ENCODE data around the gene SH3PXD2A.

DNA sequence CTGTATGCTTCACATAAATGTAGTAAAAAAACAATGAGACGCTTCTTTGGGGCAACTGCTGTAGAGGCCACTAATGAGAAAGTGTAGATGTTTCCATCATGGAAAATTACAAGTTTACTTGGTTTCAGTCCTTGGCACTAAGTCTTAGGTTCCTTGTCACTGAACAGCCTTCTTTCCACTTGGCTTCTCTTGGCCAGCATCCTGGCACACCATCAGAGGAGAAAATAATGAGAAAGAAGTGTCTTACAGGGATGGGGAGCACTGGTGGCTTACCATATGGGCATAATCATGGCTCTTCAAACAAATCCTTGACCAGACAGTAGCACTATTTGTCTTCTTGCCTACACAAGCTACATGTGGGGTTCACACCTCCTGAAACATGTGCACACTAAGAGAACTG is 22.5 kb upstream of the SH3PXD2A start:
- TF ChIP-seq, protein P1, sequence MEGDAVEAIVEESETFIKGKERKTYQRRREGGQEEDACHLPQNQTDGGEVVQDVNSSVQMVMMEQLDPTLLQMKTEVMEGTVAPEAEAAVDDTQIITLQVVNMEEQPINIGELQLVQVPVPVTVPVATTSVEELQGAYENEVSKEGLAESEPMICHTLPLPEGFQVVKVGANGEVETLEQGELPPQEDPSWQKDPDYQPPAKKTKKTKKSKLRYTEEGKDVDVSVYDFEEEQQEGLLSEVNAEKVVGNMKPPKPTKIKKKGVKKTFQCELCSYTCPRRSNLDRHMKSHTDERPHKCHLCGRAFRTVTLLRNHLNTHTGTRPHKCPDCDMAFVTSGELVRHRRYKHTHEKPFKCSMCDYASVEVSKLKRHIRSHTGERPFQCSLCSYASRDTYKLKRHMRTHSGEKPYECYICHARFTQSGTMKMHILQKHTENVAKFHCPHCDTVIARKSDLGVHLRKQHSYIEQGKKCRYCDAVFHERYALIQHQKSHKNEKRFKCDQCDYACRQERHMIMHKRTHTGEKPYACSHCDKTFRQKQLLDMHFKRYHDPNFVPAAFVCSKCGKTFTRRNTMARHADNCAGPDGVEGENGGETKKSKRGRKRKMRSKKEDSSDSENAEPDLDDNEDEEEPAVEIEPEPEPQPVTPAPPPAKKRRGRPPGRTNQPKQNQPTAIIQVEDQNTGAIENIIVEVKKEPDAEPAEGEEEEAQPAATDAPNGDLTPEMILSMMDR (IDR thresholded peaks at IDR 0.05): no peak
- no peak for TF ChIP-seq POLR2A (IDR thresholded peaks at IDR 0.05)
